Retinal pigment epithelial cell (primary cell): ENCODE results near the gene RPRD1A.

Experiments used
- DNase-seq: peaks from one replicate; pipeline ENCODE4 v3.0.0-alpha.2; 2010; ENCODE audit warnings: low read depth
- H3K4me3 ChIP-seq: 2 replicates; pipeline ENCODE4 v1.5.1; 2011; ENCODE audit warnings: mild to moderate bottlenecking, low read length, control low read depth, moderate library complexity
- CTCF ChIP-seq: conservative IDR thresholded peaks from 2 replicates; pipeline ENCODE4 v1.5.1; 2011; ENCODE audit warnings: low read depth, low read length, control low read depth, inconsistent platforms

The RPRD1A gene

GRCh38 chr18:36108196-36108595, 40.8 kb upstream of the RPRD1A start:
- no peak overlapping the region for H3K4me3 ChIP-seq
- TF ChIP-seq CTCF, result no peak
- no peak for DNase-seq

- TF ChIP-seq CTCF, result no peak
- H3K4me3 ChIP-seq, result no peak overlapping the region
- no peak for DNase-seq
These were observed 40.1 kb upstream of the RPRD1A start for GRCh38 chr18:36107477-36107876.

- no peak for TF ChIP-seq CTCF
- no peak overlapping the region for H3K4me3 ChIP-seq
- no peak for DNase-seq
These were observed 37.4 kb upstream of the RPRD1A start for GRCh38 chr18:36104749-36105148.

GRCh38 chr18:36101943-36102342, 34.6 kb upstream of the RPRD1A start:
- H3K4me3 ChIP-seq, result no peak overlapping the region
- no peak for TF ChIP-seq CTCF
- no peak for DNase-seq

- DNase-seq, result no peak
- no peak overlapping the region for H3K4me3 ChIP-seq
- no peak for TF ChIP-seq CTCF
These were observed 32.0 kb upstream of the RPRD1A start for GRCh38 chr18:36099311-36099710.

GRCh38 chr18:36096955-36097354, 29.6 kb upstream of the RPRD1A start:
- TF ChIP-seq CTCF, result no peak

GRCh38 chr18:36095936-36096519, 28.7 kb upstream of the RPRD1A start:
- DNase-seq, result peak; percentile 29
- peak; percentile 45 for TF ChIP-seq CTCF

More at GRCh38 chr18:36096955-36097354, 29.6 kb upstream of the RPRD1A start:
- no peak overlapping the region for H3K4me3 ChIP-seq
- no peak for DNase-seq

More at GRCh38 chr18:36095936-36096519, 28.7 kb upstream of the RPRD1A start:
- no peak overlapping the region for H3K4me3 ChIP-seq
